Fibroblast of villous mesenchyme (primary cell): Measurements from ENCODE around the gene CAPN11. TPM values are rescaled to one million over a fixed set of nuclear protein-coding genes. Genes with fewer than 3 reads are reported as not detected.
A peak's percentile ranks its signal among the peaks of the same experiment; 100 is the strongest.

Experiments used
- DNase-seq: peaks from one replicate; pipeline ENCODE4 v3.0.0-alpha.2; 2010; ENCODE audit warnings: low read depth
- H3K4me3 ChIP-seq: 2 replicates; pipeline ENCODE4 v1.5.1; 2011; ENCODE audit warnings: low read depth, mild to moderate bottlenecking, low read length
- total RNA-seq: library from RNA; depleted of rRNA; stranded (reverse); fragments of >200 nt; gene quantifications from 2 replicates; pipeline ENCODE4 v1.2.3, GENCODE V29; 2012
- TF ChIP-seq, protein P1 (sequence below): IDR thresholded peaks from 2 replicates; pipeline ENCODE4 v1.5.1; 2012; ENCODE audit warnings: low read depth, mild to moderate bottlenecking, low read length; ENCODE audit not compliant: insufficient read depth

Gene CAPN11
- total RNA-seq, 1 donor: not detected

- TF ChIP-seq, protein P1, sequence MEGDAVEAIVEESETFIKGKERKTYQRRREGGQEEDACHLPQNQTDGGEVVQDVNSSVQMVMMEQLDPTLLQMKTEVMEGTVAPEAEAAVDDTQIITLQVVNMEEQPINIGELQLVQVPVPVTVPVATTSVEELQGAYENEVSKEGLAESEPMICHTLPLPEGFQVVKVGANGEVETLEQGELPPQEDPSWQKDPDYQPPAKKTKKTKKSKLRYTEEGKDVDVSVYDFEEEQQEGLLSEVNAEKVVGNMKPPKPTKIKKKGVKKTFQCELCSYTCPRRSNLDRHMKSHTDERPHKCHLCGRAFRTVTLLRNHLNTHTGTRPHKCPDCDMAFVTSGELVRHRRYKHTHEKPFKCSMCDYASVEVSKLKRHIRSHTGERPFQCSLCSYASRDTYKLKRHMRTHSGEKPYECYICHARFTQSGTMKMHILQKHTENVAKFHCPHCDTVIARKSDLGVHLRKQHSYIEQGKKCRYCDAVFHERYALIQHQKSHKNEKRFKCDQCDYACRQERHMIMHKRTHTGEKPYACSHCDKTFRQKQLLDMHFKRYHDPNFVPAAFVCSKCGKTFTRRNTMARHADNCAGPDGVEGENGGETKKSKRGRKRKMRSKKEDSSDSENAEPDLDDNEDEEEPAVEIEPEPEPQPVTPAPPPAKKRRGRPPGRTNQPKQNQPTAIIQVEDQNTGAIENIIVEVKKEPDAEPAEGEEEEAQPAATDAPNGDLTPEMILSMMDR: no peak
- no peak for DNase-seq
- H3K4me3 ChIP-seq: no peak overlapping the region
Measured at GRCh38 chr6:44167567-44167966, 8.9 kb downstream of the CAPN11 start.

GRCh38 chr6:44169154-44169553 lies 10.5 kb downstream of the CAPN11 start:
- TF ChIP-seq, protein P1: no peak
- H3K4me3 ChIP-seq: no peak overlapping the region
- DNase-seq: no peak

DNA sequence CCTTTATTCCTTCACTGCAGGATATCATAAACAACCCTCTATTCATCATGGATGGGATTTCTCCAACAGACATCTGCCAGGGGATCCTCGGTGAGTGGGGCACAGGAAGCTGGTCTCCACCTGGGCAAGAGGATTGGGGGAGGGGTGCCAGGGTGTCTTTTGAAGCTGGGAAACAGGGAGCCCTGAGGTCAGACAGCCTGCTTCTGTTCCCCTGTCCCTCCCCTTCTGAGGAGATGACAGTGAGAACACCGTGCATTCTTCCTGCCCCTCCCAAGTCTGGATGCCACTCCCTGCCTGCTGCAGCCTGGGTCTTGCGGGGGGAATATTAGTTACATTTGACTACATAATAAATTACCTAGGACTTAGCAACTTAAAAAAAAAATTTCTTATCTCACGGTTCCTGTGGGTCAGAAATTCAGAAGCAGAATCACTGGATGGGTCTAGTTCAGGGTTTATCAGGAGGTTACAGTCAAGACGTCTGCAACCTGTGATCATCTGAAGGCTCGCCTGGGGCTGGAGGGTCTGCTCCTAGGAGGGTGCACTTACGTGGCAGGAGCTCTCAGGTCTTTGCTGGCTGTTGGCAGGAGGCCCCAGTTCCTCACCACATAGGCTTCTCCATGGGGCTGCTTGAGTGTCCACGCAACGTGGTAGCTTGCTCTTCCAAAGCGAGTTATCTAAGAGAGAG lies 11.4 kb downstream of the CAPN11 start:
- no peak overlapping the region for H3K4me3 ChIP-seq
- TF ChIP-seq, protein P1: no peak
- DNase-seq: no peak

GRCh38 chr6:44171899-44172546 lies 13.4 kb downstream of the CAPN11 start:
- DNase-seq: no peak
- TF ChIP-seq, protein P1: no peak
- no peak overlapping the region for H3K4me3 ChIP-seq

DNA sequence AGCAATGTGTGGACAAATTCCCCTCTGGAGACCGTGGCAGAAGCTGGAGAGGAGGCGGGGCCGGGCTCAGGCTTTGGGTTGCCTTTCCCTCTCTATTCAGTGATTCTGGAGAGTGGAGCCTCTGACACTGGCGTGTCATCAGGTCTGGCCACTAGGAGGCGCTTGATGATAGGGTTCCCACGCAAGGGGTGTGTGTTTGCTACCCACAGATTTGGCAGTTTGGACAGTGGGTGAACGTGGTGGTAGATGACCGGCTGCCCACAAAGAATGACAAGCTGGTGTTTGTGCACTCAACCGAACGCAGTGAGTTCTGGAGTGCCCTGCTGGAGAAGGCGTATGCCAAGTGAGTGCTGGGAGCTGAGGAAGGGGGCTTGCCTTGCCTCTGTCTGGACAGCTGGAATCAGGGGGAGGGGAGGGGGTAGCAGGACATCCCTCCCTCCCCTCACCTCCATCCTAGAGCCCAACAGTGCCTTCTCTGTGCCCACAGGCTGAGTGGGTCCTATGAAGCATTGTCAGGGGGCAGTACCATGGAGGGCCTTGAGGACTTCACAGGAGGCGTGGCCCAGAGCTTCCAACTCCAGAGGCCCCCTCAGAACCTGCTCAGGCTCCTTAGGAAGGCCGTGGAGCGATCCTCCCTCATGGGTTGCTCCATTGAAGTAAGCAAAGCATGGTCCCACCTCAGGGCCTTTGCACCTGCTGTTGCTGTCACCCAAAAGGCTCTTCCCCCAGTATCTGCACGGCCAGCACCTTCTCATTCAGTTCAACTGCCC lies 14.3 kb downstream of the CAPN11 start:
- peak; percentile 80 for DNase-seq

GRCh38 chr6:44176130-44176761 lies 17.6 kb downstream of the CAPN11 start:
- DNase-seq: no peak
- TF ChIP-seq, protein P1: no peak
- H3K4me3 ChIP-seq: no peak overlapping the region

More for the DNA sequence above, 14.3 kb downstream of the CAPN11 start:
- H3K4me3 ChIP-seq: no peak overlapping the region
- TF ChIP-seq, protein P1: peak; percentile 96
